Measurements from ENCODE around the gene ARHGEF39. TPM values are rescaled to one million over a fixed set of nuclear protein-coding genes. Genes with fewer than 3 reads are reported as not detected.

Gene ARHGEF39
- total and polyA plus RNA-seq, 9 of the 15 experiments (the other 6 are each of a cell fraction or from before 2014, with no cell fraction given) = 2.8 to 21.7 (median 12.9) TPM

DNA sequence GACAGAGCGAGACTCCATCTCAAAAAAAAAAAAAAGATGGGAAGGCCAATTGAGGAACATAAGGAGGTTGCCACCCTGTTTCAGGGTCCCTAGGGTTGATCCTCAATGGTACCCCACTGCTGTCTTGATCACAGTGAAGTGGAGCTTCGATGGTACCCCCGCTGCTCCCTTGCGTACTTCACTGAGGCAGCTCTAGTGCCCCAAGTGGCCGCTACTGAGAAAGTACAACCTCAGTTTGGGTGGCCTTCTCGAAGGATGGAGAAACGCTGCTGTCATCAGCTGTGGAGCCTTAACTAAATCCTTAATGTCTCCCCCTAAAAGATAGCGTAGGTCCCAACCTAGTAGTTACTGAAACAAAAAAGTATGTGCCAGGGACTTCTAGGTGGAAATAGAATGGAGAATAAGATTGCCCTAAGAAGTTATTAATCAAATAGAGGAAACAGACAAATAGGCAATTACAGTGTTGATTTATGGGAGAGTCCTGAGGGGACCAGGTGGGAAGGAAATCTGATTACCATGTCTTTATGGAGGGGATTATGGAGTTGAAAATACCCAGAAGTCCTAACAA is 53.7 kb downstream of the ARHGEF39 start:
- Histone ChIP-seq H3K27me3 (ENCODE audit: control insufficient read depth in 2 of 2, insufficient read depth in 2 of 2, low read length in 2 of 2) (peaks cover 2 to 10% of the 10 kb centered on the region in 2 experiments; a peak in 3 of 5 replicates), H2AFZ (ENCODE audit: low read depth, low read length) (no peak overlapping the region), H3K4me2 (ENCODE audit: insufficient read depth, low read length) (no peak overlapping the region), H3K36me3 (ENCODE audit: control insufficient read depth, insufficient read depth, low read length) (peaks cover 11% of the 10 kb centered on the region; the same call in 1 of the 3 replicates), H3K4me3 (no peak overlapping the region), H3K9me3 (replicated peaks; ENCODE audit: control insufficient read depth, insufficient read depth, low read depth, low read length) (no peaks in the 10 kb centered on the region), H3K79me2 (ENCODE audit: control insufficient read depth, insufficient read depth, low read length) (no peaks in the 10 kb centered on the region), H3K9me1 (ENCODE audit: control insufficient read depth, insufficient read depth, low read length) (no peaks in the 10 kb centered on the region), H3K27ac (ENCODE audit: extremely low read depth, low read depth, low read length) (no peak overlapping the region), H3K9ac (ENCODE audit: insufficient read depth in 1 of 2, low read depth in 2 of 2, low read length in 2 of 2) (no peak overlapping the region), H3K4me1 (replicated peaks in 1 of 2; ENCODE audit: control insufficient read depth in 2 of 2, insufficient read depth in 2 of 2, low read length in 2 of 2) (peaks cover 0 to under 1% of the 10 kb centered on the region in 2 experiments; a peak in 2 of 5 replicates), H4K20me1 (replicated peaks; ENCODE audit: control insufficient read depth, insufficient read depth, low read length) (no peaks in the 10 kb centered on the region)
- peak; percentile 79 for FAIRE-seq
- 2% methylated on average over 7 of the region's 8 CpGs for WGBS (ENCODE audit: insufficient coverage, low coverage, missing lambda C conversion rate)
- POLR2A ChIA-PET = interaction anchor here (0.6 to 1.0 kb wide), 5 partner anchors 11 to 1673 kb away, joined by 3 to 5 read pairs (median 3); partner anchors contain the start of genes CCDC107 and RMRP
- BruUV-seq (replicated peaks) = no TSS peak
- CTCF ChIA-PET (ENCODE audit: low intra/inter-chr PET ratio) = interaction anchor here (0.6 kb wide), 1 partner anchor 345 kb away, joined by 3 read pairs; no protein-coding TSS in a partner anchor
- TF ChIP-seq, protein P1, sequence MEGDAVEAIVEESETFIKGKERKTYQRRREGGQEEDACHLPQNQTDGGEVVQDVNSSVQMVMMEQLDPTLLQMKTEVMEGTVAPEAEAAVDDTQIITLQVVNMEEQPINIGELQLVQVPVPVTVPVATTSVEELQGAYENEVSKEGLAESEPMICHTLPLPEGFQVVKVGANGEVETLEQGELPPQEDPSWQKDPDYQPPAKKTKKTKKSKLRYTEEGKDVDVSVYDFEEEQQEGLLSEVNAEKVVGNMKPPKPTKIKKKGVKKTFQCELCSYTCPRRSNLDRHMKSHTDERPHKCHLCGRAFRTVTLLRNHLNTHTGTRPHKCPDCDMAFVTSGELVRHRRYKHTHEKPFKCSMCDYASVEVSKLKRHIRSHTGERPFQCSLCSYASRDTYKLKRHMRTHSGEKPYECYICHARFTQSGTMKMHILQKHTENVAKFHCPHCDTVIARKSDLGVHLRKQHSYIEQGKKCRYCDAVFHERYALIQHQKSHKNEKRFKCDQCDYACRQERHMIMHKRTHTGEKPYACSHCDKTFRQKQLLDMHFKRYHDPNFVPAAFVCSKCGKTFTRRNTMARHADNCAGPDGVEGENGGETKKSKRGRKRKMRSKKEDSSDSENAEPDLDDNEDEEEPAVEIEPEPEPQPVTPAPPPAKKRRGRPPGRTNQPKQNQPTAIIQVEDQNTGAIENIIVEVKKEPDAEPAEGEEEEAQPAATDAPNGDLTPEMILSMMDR (IDR thresholded peaks at IDR 0.05 in 2 of 3, conservative IDR thresholded peaks at IDR 0.05 in 1 of 3; ENCODE audit: insufficient read depth in 2 of 3, low read depth in 1 of 3, low read length in 3 of 3) = peak; percentile 54 to 72 (median 61)
- TF ChIP-seq RAD21 (CRISPR knock-in tag; conservative IDR thresholded peaks at IDR 0.05 in 1 of 2, IDR thresholded peaks at IDR 0.05 in 1 of 2) = peak in 1 of 2 experiments; percentile 16; a peak in 1 of 4 replicates
- TF ChIP-seq, protein P2, sequence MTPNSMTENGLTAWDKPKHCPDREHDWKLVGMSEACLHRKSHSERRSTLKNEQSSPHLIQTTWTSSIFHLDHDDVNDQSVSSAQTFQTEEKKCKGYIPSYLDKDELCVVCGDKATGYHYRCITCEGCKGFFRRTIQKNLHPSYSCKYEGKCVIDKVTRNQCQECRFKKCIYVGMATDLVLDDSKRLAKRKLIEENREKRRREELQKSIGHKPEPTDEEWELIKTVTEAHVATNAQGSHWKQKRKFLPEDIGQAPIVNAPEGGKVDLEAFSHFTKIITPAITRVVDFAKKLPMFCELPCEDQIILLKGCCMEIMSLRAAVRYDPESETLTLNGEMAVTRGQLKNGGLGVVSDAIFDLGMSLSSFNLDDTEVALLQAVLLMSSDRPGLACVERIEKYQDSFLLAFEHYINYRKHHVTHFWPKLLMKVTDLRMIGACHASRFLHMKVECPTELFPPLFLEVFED (CRISPR knock-in tag; conservative IDR thresholded peaks at IDR 0.05) = no peak
- no peak for TF ChIP-seq ZBED1 (IDR thresholded peaks at IDR 0.05)
- TF ChIP-seq MAFG (tag; conservative IDR thresholded peaks at IDR 0.05) = no peak
- TF ChIP-seq TAF9B (IDR thresholded peaks at IDR 0.05; ENCODE audit: partially characterized antibody) = no peak
- no peak for TF ChIP-seq POLR3A (IDR thresholded peaks at IDR 0.05; ENCODE audit: borderline replicate concordance, extremely low read depth, insufficient read depth, insufficient read length)
- TF ChIP-seq SIN3B (IDR thresholded peaks at IDR 0.05; ENCODE audit: low read depth) = no peak
- intact Hi-C loops (cut with micrococcal nuclease) = no loop called here
- peak; percentile 89 for ATAC-seq
- DNase-seq (ENCODE audit: extremely low read depth in 1 of 4, low spot score in 3 of 4) = peak; percentile 35 to 43 (median 40)
- in situ Hi-C loops (cut with MboI) = no loop called here
